Fibroblast of upper back skin (primary cell): ENCODE results near the gene MYL12B.
"Not testable (repeated sequence)": the region's sequence is repeated elsewhere in the genome, so short reads cannot be mapped to it uniquely, and the experiment has no call there.

Experiments used
- DNase-seq: peaks from one replicate; pipeline ENCODE4 v3.0.0-alpha.2; 2013

Gene MYL12B

DNA sequence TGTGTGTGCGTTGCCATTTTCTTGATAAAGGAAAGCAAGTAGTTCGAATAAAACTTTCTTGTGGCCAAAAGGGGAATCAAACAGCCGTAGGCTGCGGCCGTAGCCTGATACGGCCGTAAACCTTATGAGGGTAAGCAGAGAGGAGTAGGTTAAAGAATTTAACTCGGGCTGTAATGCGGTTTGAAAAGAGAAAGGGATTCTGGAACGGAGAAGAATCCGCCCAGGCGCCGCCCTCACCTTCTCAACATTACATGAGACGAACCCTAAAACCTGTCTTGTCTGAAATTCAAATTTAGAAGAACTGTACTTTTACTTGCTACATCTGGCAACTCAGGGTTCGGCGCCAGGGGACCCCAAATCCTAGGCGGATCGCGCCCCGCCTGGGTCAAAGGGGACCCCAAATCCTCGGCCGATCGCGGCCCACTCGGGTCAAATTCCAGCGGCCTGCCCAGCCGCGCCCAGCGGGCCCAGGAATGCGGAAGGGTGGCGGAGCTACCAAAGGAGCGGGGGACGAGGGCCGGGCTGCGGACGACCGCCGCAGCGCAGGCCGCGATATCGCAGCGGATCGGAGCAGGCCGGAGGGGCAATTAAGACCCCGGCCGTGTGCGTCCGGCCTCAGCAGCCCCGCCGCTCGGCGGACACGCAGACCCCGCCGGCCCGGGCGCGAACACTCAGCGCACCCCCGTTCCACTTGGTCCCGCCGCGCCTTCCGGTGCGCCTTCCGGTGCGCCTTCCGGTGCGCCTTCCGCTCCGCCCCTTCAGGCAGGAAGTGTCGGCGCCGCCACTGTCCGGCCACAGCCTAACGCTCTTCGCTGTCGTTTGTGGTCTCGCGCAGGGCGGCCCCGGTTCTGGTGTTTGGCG is at the start of gene MYL12B:
TSS of gene MYL12B (plus strand) at position 761 of the 861 bp plus-strand sequence. CDS start 10,766 bp downstream, outside the sequence.
- peak; percentile 74 for DNase-seq

DNA sequence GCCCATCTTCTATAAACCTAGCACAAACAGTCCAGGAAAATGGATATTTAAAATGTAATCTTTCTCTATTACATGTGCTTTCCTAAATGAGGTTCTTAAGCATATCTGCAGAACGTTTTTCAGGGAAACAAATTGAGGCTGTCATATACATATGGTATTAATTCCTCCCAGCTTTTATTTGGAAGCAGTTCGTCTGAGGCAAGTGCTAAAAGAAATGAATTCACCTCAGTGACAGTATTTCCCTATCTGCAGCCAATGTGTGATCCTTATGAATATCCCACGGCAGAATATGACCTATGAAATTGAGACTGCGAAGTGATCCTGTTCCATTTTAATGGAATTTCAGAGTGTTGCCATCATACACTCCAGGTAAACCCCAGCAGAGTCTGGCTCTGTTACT is 49.3 kb upstream of the MYL12B start:
- DNase-seq = no peak

DNA sequence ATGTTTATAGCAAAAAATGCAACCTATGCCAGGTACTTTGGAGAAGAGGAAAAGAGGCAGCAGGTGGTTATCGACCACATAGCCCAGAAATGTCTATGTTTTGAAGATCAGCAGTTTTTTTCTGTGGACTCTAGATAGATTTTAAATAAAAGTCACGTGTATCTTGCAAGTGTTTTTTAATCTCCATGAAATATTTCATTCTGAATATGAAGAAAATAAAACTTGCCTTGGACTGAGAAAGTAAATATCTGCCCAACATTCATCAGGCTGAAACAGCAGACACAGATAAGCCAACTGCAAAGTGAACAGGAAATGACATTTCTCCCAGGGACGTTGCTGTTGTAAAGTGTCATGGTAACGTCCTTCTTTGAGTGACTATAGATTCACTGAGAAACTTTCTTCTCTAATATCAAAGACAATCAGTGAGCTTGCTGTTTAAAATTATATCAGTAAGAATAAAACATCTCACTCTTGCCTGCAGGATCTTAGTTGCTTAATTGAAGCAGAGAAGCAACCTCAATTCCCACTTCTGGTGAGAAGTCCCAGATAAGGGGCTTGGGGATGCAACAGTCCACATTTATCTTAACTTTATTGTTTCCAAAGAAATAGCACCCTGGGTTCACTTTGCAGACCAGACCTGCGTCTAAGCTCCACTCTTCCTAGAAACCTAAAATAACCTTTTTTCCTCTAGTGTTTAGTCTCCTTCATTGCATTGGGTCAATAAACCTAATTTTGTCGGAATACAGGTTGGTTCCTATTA is 48.5 kb upstream of the MYL12B start:
- no peak for DNase-seq

DNA sequence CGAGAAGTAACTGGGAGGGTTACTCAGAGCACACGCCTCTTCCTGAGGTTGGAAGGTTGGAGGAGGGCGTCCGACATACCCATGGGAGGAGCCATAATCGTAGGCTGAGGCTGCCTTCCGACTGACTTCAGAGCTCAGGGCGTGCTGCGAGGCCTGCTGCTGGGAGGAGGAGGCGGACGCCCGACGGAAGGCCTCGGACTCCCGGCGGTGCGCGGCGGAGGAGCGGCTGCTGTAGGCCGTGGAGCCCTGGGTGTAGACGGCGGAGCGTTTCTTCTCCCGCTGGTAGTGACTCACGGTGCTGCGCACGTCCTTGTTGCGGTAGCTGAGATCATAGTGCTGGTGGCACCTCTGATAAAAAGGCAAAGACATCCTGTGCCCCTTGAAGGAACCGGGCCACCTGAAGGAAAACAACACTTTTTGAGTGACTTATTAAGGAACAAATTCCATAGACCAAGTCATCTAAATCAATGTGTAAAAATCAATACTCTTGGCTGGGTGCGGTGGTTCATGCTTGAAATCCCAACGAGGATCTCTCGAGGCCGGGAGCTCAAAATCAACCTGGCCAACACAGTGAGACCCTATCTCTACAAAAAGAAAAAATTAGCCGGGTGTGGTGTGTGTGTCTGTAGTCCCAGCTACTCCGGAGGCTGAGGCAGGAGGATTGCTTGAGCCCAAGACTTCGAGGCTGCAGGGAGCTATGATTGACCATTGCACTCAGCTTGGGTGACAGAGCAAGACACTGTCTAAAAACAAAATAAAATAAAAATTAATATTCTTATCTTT is 46.9 kb upstream of the MYL12B start:
- DNase-seq = no peak

DNA sequence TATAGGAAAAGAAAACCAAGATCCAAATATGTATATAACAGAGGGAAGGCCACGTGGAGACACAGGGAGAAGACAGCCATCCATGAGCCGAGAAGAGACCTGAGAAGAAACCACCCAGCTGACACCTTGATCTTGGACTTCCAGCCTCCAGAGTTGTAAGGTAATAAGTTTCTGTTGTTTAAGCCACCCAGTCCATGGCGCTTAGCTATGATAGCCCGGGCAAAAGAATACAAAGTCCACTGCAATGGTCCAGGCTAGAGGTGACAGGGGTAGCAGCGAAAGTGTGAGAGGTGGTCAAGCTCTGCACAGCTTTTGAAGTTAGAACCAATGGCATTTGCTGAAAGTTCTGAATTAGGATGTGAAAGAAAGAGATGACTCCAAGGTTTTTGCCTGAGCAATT is 44.9 kb upstream of the MYL12B start:
- DNase-seq = no peak

DNA sequence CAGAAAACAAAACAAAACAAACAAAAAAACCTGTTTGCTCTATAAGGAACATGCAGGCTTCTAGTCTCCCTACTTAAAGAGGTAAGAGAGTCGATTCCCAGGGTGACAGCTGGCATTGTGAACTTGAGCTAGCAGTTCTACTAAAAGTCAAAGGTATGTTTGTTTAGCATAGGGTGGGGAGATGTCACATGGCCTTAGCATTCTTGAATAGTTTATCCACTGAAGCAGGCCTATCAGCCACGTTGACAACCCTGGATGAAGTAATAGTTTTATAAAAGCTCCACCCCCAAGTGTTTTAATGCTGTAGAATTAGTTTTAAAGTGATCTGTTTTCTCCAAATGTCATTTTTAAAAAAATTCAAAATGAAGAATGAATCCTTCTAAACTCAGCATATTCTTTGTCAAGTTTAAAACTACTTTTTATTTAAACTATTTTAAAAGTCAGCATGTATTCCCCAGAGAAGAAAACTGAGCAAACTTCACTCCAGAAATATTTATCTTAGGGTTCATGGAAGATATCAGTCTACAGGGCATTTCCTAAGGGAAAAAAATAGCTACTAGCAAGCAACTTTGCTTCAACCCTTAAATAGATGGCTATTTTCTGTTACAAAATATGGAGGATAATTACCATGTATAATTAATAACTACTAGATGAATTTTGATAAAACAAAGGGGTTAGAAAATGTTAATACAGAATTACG is 43.8 kb upstream of the MYL12B start:
- peak; percentile 24 for DNase-seq

DNA sequence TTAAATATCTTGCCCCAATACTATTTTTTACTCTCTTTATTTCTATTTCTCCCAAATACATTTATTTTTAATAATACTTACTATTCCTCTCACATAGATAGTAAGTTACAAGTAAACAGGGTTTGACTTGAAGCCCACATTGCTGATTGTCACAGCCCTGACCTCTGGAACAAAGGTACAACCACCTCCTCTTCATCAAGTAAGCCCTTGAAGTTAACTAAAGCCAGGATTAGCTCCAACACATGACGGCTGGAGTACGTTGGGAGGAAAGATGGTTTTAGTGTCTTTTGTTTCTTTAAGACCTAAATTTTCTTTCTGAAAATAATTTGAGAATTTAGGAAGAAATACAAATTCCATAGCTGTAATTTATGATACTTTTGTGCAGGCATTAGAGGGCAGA is 43.1 kb upstream of the MYL12B start:
- DNase-seq = no peak

DNA sequence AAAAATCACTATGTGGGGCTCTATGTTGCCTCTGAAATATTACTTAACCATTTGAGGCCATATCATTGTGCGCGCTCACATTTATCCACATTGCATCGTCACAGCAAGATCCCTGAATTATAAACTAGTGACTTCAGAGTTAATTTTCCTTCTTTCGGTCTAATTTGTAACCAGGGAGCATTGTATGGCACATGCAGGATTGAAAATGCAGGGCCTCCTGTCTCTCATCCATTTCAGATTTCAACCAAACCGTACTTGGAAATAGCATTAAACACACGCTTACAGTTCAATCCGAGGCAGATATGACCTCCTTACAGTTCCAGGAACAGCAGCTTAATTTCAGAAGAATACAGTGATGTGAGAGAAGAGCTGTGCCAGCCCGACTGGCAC is 42.7 kb upstream of the MYL12B start:
- no peak for DNase-seq

DNA sequence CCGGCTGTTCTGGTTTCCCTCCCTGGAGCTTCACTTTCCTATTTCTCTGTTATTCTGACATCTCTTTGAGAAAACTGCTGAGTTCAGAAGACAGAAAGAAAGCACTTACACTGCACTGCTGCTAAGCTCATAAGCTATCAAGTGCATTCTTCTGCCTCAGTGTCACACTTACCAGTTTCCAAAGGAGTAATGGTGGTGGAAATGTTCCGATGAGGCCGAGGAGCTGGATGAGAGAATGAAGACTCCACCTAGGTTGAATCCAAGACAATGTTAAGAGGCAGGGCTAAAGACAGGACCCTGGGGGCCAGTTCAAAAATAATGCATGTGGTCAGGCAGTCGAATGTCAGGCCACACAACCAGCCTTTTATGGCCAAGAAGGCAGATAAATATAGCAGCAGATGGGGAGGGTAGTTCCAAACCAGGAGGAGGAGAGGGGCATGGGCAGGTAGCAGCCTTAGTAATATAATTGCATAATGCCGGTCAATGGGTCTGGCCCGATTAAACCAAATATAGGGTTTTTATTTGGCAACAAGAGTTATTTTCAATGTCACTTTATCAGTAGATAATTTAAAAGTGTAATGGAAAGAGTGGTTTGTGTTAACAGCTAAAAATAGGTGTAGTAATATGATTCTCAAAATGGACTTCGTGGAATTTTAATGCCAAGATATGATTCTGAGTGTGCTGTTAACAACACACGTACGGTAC is 42.1 kb upstream of the MYL12B start, which contains the start of gene MYOM1:
TSS of gene MYOM1 (minus strand) at position 338 of the 705 bp plus-strand sequence. CDS start 4,745 bp downstream, outside the sequence.
- DNase-seq = no peak

DNA sequence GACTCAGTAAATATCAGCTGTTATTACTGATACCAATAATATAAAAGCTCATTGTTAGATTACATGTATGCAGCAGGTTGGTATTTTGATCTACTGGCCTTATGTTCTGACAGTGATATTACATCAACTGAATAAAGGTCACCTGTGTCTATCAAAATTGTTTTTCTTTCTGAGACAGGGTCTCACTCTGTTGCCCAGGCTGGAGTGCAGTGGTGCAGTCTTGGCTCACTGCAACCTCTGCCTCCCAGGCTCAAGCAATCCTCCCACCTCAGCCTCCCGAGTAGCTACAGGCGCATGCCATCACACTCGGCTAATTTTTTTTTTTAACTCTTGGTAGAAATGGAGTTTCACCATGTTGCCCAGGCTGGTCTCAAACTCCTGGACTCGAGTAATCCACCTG is 41.1 kb upstream of the MYL12B start:
- not testable (repeated sequence) for DNase-seq

DNA sequence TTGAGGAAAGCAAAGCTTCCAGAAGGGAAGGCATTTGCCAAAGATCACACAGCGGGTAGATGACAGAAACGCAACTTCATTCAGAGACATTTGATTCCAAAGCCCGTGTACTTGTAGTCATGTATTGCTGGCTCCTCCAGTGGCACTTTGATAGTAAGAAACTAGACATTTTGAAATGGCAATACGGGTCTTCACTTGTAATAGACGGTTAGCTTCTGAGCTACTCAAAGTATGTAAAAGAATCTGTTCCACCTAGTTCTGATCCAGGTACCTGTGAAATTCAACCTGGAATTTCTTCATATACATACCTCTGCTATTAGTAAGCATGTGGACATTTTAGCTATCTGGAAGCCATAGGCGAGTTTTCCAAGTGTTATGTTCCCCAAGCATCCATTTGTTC is 40.4 kb upstream of the MYL12B start:
- no peak for DNase-seq

DNA sequence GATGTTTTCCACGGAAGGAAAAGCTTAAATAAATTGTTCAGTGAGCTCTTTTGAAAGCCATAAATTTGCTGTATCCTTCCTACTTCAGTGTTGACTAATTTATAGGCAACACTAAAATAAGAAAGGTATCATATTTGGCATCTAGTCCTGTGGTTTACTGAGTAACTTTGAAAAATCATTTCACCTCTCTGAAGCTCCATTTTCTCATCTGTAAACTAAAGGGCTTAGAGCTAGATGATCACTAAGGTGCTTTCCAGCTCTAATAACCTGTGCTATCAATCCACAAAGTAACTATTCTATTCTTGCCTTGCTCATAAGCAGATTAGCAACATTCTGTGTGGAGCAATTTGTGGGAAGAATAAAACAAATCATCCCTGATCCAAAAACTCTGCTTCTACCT is 38.6 kb upstream of the MYL12B start:
- no peak for DNase-seq

DNA sequence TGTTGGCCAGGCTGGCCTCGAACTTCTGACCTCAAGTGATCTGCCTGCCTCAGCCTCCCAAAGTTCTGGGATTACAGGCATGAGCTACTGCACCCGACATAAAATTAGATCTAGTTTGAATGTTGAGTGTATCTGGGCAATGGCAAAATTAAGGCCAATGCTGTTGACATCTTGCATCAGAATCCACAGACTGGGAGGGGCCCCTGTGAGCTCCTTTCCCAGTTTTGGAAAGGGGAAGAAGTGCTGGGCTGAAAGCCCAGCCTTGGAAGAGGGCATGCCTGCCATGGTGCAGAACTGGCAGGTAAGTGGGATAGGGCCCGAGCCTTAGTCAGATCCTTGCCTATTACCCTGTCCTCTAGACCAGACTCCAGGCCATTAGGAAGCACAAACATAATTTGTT is 37.7 kb upstream of the MYL12B start:
- no peak for DNase-seq

DNA sequence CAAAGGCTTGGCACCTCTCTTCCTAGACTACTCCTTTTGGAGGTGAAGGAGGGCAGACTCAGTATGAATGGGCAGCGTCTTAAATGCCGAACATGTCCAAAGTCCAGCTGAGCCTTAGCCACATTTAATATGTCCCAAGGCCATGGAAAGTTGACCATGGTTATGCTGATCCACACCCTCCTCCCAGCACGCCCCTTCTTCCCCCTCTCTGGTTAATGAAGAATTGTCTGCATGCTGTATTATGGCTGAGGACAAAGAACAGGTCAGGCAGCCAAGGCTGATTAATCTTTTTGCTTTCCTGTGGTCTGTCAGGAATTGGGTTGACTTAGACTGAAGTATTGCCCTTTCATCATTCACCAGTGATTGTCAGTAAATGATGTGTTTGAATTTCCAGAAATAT is 36.3 kb upstream of the MYL12B start:
- DNase-seq = peak; percentile 20

DNA sequence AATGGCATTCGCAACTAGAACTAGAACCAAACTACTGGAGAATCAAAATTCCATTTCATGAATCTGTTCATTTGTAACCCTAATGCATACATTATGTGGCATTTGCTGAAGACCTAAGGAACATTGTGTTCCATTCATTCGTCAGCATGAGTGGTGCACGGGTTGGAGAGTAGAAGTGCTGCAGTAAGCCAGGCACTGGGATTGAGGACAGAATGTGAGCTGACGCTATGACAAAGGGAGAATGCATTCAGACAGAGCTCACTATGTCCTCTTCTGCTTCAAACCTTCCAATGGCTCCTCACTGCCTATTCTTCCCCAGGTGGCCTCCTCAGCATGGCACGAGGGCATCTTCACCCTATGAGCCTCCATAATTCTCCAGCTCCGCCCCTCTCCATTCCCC is 35.9 kb upstream of the MYL12B start:
- DNase-seq = no peak

DNA sequence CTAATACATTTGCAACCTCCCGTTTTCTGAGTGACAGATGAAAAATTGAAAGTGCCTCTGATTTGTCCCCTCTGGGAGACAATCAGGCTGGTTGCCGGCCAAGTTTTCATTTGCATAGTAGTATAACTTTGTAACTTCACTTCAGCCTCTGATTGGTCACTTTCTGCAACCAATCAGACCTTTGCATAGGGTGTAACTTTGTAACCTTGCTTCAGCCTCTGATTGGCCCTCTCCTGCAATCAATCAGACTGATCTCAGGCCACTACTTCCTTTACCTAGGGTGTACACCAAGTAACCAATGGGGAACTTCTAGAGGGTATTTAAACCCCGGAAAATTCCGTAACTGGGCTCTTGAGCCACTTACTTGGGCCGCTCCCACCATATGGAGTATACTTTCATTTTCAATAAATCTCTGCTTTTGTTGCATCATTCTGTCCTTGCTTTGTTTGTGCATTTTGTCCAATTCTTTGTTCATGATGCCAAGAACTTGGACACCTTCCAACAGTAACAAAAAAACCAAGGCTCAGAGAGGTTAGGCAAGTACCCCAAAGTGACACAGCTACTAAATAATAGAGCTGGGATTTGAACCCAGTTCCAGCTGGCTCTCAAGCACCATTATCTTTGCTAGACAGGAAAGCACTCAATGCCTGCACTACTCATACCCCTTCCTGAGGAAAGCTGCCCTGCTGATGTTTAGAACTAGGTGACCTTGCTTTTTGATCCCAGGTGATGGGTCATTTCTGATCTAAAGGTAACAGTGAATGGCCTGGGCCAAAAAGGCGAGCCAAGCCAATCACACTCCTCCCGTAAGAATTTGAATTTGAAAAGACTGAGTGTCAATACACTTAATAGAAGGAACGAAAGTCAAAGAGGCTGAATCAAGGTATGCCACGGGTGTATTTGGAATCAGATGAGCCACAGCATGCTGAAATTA is 31.3 kb upstream of the MYL12B start:
- DNase-seq = no peak

DNA sequence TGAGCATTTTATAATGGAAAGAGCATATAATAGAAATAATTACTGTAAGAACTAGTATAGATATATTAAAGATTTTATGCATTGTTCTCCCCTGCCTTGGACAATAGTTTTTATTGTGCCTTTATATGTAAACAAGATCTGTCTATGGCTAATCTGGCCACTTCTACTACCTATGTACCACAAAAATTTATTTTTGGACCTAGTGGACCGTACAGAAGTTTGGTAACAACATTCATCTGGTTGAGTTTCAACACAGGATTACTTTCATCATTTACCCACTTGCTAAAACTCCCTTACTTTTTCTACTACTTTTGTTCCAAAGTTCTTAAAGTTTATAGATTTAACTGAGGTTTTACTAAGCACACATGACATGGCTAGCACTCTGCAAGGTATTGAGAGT is 28.9 kb upstream of the MYL12B start:
- DNase-seq = no peak

DNA sequence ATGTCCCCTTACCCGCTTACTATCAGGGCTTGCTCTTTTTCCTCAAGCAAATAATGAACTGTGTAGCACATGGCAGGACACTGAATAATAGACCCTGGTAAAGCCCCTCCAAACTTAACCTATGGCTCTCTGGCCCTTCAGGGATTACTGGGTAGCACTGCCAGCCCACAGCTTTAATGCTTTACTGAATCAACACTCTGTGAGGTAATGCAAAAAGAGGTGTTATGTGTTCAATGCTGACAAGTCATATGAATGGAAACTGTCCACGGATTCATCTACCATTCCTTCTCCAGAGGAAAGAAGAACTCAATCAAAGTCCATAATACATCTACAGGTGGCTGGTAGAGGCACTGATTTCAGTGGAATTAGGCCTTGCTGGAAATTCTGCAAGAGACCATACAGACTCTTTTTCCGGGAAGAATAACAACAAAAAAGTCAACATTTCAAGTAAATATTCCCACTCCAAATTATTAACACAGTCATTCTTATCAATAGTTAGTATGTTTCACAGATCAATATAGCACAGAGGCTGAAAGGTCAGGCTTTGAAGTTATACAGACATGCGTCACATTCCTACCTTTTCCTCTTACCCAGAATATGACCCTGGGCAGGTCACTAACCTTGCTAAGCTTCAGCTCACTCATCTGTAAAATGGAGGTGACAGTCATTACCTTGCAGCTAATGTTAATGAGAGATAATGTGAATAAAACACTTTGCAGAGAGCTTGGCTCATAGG is 28.3 kb upstream of the MYL12B start:
- no peak for DNase-seq

DNA sequence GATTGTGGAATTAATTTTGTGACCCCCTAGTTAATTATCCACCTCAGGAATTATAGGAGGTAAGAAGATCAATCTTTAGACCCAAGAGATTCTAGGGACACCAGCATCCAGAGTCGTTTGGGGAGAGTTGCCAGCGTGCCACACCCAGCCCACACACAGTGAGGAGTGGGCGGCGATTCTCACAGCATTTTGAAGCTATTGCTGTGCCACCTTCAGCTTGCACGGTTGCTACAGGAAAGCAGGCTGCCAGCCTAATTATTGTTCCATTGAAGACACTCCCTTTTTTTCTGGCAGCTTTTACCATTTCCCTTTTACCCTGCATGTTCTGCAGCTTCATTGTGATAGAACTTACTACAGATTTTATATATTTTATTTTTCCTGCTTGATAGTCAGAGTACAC is 27.5 kb upstream of the MYL12B start:
- DNase-seq = no peak

DNA sequence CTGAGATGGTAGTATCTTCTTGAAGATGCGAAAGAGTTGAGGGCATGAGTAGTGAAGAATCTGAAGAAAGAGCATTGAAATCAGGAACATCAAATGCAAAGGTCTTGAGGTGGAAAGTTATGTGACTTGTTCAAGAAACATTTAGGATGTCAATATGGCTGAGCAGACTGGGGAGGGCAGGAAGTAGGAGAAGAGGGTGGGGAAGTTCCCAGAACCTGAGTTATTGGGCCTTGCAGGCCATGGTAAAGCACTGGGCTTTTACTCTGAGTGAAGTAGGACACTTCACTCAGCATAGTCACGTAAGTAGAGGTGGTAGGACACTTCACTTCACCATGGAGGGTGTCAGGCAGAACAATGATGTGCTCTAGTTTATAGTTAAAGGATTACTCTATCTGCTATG is 26.1 kb upstream of the MYL12B start:
- no peak for DNase-seq
